Activated CD4-positive, alpha-beta T cell treated with anti-CD3 and anti-CD28 coated beads, Interleukin-2, amount 50 U/mL, for 24 hours (primary cell): ENCODE results near the gene MANEA.
"Not testable (repeated sequence)": the region's sequence is repeated elsewhere in the genome, so short reads cannot be mapped to it uniquely, and the experiment has no call there.

ENCODE experiments used
- DNase-seq, 2 donors: peaks; one replicate each; pipeline ENCODE4 v3.0.0-alpha.2; 2020; ENCODE audit warnings: low read depth in 1 of 2, low spot score in 1 of 2

Gene MANEA

DNA sequence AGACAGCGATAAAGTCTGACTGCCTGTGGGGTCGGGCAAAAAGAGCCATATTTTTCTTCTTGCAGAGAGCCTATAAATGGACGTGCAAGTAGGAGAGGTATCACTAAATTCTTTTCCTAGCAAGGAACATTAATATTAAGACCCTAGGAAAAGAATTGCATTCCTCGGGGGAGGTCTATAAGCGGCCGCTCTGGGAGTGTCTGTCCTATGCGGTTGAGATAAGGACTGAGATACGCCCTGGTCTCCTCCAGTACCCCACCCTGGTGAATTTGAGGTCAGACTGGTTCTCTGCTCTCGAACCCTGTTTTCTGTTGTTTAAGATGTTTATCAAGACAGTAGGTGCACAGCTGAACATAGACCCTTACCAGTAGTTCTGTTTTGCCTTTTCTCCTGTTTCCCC is 6.9 kb downstream of the MANEA start:
- not testable (repeated sequence) for DNase-seq

DNA sequence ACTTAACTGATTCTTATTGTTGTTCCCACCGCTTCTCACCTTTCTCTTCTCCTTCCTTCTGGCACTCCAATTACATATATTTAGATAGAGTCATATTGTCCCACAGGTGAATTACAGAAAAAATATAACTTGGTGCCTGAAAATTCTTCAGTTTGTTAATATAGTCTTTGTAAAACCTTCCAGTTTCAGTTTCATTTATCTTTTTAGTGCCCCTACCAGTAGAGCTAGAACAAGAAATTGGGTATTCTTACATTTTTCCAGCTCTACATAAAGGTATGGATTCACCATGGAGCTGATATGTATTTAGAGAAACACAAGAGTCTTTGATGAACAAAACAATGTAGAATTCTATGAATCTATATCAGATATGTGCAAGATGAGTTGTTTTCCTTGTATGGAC is 10.7 kb downstream of the MANEA start:
- no peak for DNase-seq

GRCh38 chr6:95589067-95589466 is 11.7 kb downstream of the MANEA start:
- no peak for DNase-seq

DNA sequence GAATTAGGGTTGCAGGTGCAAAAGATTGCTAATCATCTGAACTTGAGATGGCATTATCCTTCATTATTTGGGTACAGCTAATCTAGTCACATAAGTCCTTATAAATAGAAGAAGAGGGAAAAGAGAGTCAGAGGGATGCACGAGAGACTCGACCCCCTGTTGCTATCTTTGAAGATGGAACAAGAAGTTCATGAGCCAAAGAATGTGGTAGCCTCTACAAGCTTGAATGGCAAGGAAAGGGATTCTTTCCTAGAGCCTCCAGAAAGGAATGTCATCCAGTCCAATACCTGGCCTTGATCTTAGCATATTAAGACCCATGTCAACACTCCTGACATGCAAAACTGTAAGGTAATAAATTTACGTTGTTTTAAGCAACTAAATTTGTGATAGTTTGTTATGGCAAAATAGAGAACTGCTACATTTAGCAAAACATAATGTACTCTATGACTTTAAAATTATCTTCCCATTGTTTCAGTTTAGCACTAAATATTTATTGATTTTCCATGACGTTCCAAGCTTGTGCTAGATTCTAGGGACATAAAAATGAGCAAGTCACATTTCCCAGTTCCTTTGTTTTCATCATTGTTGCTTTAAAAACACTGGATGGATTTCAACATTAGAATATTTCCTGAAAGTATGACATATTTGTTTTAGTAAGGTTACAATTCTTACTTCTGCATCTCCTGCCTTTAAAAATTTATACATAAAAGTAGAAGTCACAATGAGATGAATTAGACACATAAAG is 12.7 kb downstream of the MANEA start:
- no peak for DNase-seq

DNA sequence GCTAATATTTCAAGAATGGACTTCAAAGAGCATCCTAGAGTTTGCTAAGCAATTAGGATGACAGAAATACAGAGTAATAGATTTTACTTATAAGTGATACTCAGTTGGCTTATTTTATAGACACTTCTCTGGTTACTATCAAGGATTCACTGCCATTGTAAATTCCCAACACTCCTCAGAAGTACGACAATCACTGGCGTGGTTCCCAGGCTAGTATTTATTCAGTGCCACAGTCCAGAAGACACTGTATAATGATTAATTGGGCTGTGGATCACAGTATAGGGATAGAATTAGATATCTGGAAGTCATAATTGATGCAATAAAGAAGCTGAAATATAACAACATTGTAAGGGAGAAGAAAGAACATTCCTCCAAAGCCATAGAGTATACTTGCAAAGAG is 15.7 kb downstream of the MANEA start:
- no peak for DNase-seq

DNA sequence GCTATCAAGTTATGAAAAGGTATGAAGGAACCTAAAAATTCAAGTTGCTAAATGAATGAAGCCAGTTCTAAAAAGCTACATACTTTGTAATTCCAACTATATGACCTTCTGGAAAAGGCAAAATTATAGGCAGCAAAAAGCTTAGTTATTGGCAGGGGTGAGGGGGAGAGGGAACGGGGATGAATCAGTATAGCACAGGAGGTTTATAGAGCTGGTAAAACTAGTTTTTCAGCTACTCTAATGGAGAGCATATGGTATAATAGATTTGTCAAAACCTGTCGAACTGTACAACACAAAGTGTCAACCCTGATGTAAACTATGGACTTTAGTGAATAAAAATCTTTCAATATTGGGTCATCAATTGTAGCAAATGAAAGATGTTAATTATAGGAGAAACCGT is 18.7 kb downstream of the MANEA start:
- DNase-seq, result no peak

GRCh38 chr6:95599706-95600105 is 22.4 kb downstream of the MANEA start:
- no peak for DNase-seq

DNA sequence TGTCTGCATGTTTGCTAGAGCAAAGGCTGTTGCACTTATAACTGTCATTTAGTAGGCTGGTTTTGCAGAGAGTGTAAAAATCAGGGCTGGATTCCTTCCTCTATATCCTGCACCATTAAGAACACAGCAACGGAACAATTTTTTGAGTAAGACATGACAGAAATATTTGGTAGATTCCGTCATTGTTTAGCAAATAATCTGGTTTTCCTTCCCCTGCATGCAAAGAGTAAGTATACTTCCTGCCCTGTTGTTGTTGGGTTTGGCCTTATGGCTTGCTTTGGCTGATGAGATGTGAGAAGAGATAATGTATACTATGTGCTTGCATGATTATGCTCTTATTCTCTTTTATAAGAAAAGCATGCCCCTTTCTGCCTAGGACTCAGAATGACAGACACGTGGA is 23.8 kb downstream of the MANEA start:
- no peak for DNase-seq

DNA sequence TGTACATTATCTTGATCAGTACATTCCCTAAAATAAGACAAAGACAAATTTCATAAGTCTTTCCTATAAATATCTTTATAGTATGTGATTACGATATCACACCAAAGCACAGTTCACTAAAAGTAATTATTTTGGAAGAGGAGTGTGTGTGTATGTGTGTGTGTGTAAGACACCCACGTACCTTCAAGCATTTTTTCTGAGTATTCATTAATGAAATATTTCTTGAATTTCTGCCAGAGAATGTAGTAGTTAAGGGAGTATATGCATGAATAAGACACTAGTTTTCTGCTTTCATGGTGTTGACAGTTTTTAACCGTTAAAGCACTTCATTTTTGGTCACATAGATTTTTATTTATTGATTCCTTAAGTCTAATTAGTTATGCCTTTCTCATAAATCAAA is 36.8 kb downstream of the MANEA start:
- DNase-seq, result no peak

DNA sequence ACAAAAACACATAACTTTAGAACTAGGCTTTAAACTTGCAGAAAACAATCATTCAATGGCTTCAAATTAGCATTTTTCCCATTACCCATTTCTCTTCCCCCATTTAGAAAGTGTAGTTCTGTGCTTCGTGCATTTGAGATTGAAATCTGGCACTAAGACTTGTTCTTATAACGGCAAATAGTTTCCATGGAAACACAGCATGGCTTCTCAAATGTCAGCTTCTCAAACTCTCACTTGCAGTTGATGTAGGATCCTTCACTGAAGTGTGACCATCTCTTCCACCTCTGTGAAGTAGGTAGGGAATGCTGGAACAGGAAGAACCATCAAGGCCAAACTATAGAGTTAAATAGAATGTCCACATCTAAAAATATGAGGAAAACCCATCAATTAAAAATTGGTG is 52.2 kb downstream of the MANEA start:
- no peak for DNase-seq

DNA sequence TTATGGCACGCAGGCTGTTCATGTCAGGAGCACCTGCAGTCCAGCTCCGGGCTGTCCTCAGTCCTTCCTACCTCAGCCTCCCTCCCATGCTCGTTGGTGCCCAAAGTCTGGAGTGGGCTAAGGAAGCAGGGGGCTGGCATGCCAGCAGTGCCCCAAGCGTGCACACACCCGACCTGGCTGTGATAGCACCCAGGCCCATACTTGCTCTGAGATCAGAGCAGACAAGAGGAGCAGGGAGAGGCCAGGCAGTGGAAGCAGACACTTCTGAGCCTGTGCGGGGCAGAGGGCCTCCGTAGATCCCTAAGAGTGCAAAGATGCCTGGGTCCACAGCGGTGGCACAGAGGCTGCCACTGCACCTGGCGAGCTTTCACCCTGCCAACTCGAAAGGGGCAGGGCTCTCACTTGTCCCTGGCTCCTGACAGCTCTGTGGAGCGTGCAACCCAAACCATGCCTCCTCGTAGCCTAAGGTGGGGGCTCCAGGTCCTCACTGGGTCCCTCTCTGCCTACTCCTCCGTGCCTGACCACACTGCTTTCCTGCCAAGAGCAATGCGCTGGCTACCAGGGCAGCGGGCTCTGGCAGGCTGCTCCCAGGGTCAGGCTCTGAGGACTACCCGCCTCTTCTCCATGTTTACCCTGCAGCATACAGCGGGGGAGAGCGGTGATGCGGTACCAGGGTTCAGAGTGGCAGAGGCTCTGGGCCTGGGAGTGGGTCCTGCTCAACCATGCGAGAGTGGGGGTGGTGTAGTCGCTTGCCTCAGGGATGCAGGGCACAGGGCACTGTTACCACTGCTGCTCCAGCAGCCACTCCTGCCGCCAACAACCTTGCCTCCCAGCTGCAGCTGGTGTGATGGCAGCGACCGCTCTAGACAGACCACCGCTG is 59.5 kb downstream of the MANEA start:
- DNase-seq, result no peak

DNA sequence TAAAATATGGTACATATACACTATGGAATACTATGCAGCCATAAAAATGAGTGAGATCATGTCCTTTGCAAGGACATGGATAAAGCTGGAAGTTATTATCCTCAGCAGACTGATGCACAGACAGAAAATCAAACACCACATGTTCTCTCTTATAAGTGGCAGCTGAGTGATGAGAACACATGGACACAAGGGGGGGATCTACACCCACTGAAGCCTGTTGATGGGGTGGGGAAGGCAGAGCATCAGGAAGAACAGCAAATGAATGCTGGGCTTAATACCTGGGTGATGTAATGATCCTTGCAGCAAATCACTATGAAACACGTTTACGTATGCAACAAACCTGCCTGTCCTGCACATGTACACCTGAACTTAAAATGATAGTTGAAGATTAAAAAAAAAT is 71.3 kb downstream of the MANEA start:
- DNase-seq, result no peak

- no peak for DNase-seq
These were observed 72.1 kb downstream of the MANEA start for GRCh38 chr6:95649451-95649850.

- no peak for DNase-seq
These were observed 76.8 kb downstream of the MANEA start for GRCh38 chr6:95654176-95654575.

DNA sequence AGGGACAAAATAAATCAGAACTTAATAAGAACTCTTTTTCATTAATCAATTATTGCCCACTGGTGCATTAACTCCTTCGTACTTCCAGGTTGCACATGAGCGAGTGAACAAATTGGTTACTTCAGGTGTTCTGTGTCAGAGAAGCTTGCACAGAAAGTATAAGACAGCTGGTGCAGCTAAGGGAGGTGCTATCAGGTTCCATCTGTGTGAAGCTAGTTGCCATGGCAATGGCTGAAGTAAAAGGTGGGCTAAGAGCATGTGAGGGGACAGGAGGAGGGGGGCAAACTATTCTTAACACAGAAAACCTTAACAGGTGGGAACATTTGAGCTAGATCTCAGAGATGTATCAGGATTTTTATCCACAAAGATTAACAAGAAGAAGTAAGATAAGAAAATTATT is 81.6 kb downstream of the MANEA start:
- DNase-seq, result no peak
